ENCODE results near the gene SPTLC2.
A peak's percentile ranks its signal among the peaks of the same experiment; 100 is the strongest.
"Not testable (repeated sequence)": the region's sequence is repeated elsewhere in the genome, so short reads cannot be mapped to it uniquely, and the experiment has no call there.

SPTLC2 gene

DNA sequence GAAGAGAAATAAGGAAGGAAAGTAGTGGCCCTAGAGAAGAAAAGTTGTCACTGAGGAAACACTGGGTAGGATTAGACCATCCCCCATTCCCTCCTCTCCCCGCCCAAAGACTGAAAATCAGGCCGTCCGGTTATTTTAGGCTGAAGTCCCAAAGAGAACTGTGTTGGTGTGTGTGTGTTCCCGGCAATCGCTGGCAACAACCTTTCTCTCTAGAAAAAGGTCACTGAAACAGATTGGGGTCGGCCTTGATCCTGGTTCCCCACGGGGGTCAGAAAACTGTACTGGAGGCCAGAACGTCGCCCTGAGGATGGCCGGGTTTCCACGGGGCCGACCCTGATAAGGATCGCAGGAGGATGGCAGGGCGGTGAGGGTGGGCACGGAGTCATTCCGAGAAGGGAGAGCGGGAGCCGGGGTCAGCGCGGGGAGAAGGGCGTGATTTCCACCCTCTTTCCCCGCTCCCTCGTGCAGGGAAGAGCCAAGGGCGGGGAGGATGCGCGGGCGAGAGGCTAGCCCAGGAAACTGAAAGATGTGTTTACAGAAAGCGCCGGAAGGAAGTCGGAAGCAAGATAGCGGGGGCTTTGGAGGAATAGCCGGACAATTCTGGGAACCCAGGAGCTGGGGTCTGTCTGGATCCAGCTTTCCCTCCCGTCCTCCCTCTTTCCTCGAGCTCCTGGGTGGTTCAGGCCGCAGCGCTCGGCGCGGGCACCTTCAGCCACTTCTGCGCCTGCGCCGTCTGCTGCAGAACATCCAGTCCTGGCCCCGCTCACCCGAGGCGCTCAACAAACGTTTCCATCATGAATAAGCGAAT is 25.3 kb upstream of the SPTLC2 start:
- Mint-ChIP-seq H3K27ac (peak overlapping the region; percentile 78), H3K4me3 (peak overlapping the region; percentile 95), H3K9me3 (peaks cover 1% of the 10 kb centered on the region), H3K4me1 (peaks cover 12% of the 10 kb centered on the region), H3K27me3 (no peaks in the 10 kb centered on the region), H3K36me3 (no peaks in the 10 kb centered on the region)
- DNase-seq (ENCODE audit: low spot score in 2 of 2) = peak; percentile 42 to 47
- peak; percentile 77 for ATAC-seq (ENCODE audit: low read depth)

DNA sequence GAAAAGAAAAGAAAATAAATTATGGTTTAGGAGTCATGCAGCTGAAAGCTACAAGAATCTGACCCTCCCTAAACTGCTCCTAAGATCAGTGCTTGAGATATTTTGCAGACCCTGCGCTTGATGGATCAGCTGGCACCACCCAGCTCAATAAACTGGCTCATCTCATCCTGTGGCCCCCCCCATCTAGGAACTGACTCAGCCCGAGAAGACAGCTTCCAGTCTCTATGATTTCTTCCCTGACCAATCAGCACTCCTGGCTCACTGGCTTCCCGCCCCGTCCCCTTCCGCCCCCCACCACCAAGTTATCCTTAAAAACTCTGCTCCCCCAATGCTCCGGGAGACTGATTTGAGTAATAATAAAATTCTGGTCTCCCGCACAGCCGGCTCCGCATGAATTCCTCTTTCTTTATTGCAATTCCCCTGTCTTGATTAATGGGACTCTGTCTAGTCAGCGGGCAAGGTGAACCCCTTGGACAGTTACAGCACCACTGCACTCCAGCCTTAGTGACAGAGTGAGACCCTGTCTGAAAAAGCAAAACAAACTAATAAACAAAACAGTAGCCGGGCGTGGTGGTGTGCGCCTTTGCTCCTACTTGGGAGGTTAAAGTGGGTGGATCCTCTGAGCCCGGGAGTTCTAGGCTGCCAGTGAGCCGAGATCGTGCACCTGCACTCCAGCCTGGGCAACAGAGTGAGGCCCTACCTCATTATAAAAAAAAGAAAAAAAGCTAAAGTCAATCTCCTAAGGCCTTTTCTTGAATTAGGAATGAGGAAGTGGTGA is 24.5 kb upstream of the SPTLC2 start:
- Mint-ChIP-seq H3K27me3 (no peaks in the 10 kb centered on the region), H3K27ac (peak overlapping the region; percentile 78), H3K36me3 (no peaks in the 10 kb centered on the region), H3K9me3 (no peaks in the 10 kb centered on the region), H3K4me3 (peak overlapping the region; percentile 95), H3K4me1 (peaks cover 12% of the 10 kb centered on the region)
- ATAC-seq (ENCODE audit: low read depth) (no peak), DNase-seq (ENCODE audit: low spot score in 2 of 2) (no peak)

GRCh38 chr14:77638771-77639171 is 22.3 kb upstream of the SPTLC2 start:
- Mint-ChIP-seq H3K27me3 (no peaks in the 10 kb centered on the region), H3K27ac (no peak overlapping the region), H3K36me3 (no peaks in the 10 kb centered on the region), H3K4me3 (no peak overlapping the region), H3K4me1 (peaks cover 12% of the 10 kb centered on the region), H3K9me3 (no peaks in the 10 kb centered on the region)
- no peak for ATAC-seq (ENCODE audit: low read depth)
- DNase-seq (ENCODE audit: low spot score in 2 of 2) = no peak

DNA sequence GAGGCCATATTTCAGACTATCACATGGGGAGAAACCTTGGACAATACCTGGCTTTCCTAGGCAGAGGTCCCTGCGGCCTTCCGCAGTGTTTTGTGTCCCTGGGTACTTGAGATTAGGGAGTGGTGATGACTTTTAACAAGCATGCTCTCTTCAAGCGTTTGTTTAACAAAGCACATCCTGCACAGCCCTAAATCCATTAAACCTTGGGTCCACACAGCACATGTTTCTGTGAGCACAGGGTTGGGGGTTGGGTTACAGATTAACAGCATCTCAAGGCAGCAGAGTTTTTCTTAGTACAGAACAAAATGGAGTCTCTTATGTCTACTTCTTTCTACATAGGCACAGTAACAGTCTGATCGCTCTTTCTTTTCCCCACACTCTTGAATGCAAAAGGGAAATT is 19.4 kb upstream of the SPTLC2 start:
- not testable (repeated sequence) for H3K36me3 Mint-ChIP-seq; H3K27me3 Mint-ChIP-seq; H3K27ac Mint-ChIP-seq; H3K4me3 Mint-ChIP-seq; H3K4me1 Mint-ChIP-seq; H3K9me3 Mint-ChIP-seq; DNase-seq (ENCODE audit: low spot score in 2 of 2); ATAC-seq (ENCODE audit: low read depth)

- H3K4me3 Mint-ChIP-seq; H3K36me3 Mint-ChIP-seq; DNase-seq (ENCODE audit: low spot score in 2 of 2); H3K27me3 Mint-ChIP-seq; H3K9me3 Mint-ChIP-seq; ATAC-seq (ENCODE audit: low read depth); H3K4me1 Mint-ChIP-seq; H3K27ac Mint-ChIP-seq: not testable (repeated sequence)
These were observed 19.0 kb upstream of the SPTLC2 start for GRCh38 chr14:77635466-77635865.

DNA sequence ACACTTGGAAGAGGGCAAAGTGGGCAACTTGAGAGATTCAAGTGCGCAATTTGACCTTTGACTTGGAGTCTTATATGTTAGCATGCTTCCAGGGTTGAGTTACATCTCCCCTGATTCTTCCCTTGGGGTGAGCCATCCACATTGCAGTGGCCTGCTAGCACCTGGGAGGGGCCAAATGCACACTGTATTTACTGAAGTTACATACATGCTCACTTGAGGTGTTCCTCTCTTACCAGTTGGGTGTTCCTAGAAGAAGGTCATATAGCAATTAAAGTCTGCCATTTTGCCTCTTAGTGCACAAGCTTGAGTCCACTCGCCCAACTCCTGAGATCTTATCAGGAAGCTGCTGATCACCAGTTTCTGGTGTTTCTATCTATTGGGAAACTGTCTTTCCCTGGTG is 13.7 kb upstream of the SPTLC2 start:
- Mint-ChIP-seq H3K36me3 (peaks cover 4% of the 10 kb centered on the region), H3K27ac (no peak overlapping the region), H3K4me3 (no peak overlapping the region), H3K4me1 (no peaks in the 10 kb centered on the region), H3K27me3 (no peaks in the 10 kb centered on the region), H3K9me3 (peaks cover 6% of the 10 kb centered on the region)
- DNase-seq (ENCODE audit: low spot score in 2 of 2) (no peak), ATAC-seq (ENCODE audit: low read depth) (no peak)

DNA sequence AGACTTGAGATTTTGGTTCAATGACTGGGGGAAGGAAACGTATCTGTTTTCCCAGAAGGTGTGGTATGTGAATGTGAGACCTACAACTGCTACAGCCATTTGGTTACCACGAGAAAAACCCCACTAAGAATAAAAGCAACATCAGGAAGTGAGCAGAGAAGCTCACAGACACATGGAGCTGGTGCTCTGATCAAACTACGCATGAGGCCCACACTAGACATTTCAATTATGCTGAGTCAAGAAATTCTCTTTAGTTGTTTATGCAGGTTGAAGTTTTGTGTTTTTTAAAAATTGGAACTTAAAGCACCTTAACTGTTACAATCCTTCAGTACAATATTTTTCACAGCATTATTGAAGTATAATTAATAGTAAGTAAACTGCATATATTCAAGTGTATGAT is 8.9 kb upstream of the SPTLC2 start:
- DNase-seq (ENCODE audit: low spot score in 2 of 2) = no peak
- Mint-ChIP-seq H3K4me3 (no peak overlapping the region), H3K4me1 (no peaks in the 10 kb centered on the region), H3K27ac (no peak overlapping the region), H3K36me3 (peaks cover 4% of the 10 kb centered on the region), H3K27me3 (no peaks in the 10 kb centered on the region), H3K9me3 (peaks cover 6% of the 10 kb centered on the region)
- no peak for ATAC-seq (ENCODE audit: low read depth)

- no peak overlapping the region for H3K27ac Mint-ChIP-seq
- ATAC-seq (ENCODE audit: low read depth) = no peak
- no peaks in the 10 kb centered on the region for H3K36me3 Mint-ChIP-seq
- no peak for DNase-seq (ENCODE audit: low spot score in 2 of 2)
- no peaks in the 10 kb centered on the region for H3K9me3 Mint-ChIP-seq
- no peak overlapping the region for H3K4me3 Mint-ChIP-seq
- H3K4me1 Mint-ChIP-seq = no peaks in the 10 kb centered on the region
- H3K27me3 Mint-ChIP-seq = no peaks in the 10 kb centered on the region
These were observed 6.8 kb upstream of the SPTLC2 start for GRCh38 chr14:77623201-77623600.

GRCh38 chr14:77622366-77622961 is 6.0 kb upstream of the SPTLC2 start:
- no peak overlapping the region for H3K4me3 Mint-ChIP-seq
- ATAC-seq (ENCODE audit: low read depth) (no peak), DNase-seq (ENCODE audit: low spot score in 2 of 2) (no peak)
- H3K9me3 Mint-ChIP-seq = no peaks in the 10 kb centered on the region
- H3K27ac Mint-ChIP-seq = no peak overlapping the region
- H3K4me1 Mint-ChIP-seq = no peaks in the 10 kb centered on the region
- H3K27me3 Mint-ChIP-seq = no peaks in the 10 kb centered on the region
- no peaks in the 10 kb centered on the region for H3K36me3 Mint-ChIP-seq

GRCh38 chr14:77620222-77620870 is 3.9 kb upstream of the SPTLC2 start:
- no peak for ATAC-seq (ENCODE audit: low read depth)
- Mint-ChIP-seq H3K4me1 (peaks cover 4% of the 10 kb centered on the region), H3K4me3 (no peak overlapping the region), H3K27ac (no peak overlapping the region), H3K27me3 (no peaks in the 10 kb centered on the region), H3K9me3 (no peaks in the 10 kb centered on the region), H3K36me3 (no peaks in the 10 kb centered on the region)
- DNase-seq (ENCODE audit: low spot score in 2 of 2) = no peak

GRCh38 chr14:77618381-77618970 is 2.0 kb upstream of the SPTLC2 start:
- H3K27me3 Mint-ChIP-seq = no peaks in the 10 kb centered on the region
- H3K4me1 Mint-ChIP-seq = peaks cover 9% of the 10 kb centered on the region
- DNase-seq (ENCODE audit: low spot score in 2 of 2) (no peak), ATAC-seq (ENCODE audit: low read depth) (no peak)
- H3K9me3 Mint-ChIP-seq = no peaks in the 10 kb centered on the region
- H3K36me3 Mint-ChIP-seq = peaks cover 3% of the 10 kb centered on the region
- H3K4me3 Mint-ChIP-seq = no peak overlapping the region
- H3K27ac Mint-ChIP-seq = no peak overlapping the region

GRCh38 chr14:77616133-77616453 is 344 bp downstream of the SPTLC2 start:
- Mint-ChIP-seq H3K4me1 (peaks cover 18% of the 10 kb centered on the region), H3K27me3 (no peaks in the 10 kb centered on the region), H3K27ac (peak overlapping the region; percentile 62), H3K36me3 (peaks cover 3% of the 10 kb centered on the region), H3K4me3 (peak overlapping the region; percentile 94), H3K9me3 (no peaks in the 10 kb centered on the region)
- ATAC-seq (ENCODE audit: low read depth) (no peak), DNase-seq (ENCODE audit: low spot score in 2 of 2) (no peak)

- DNase-seq (ENCODE audit: low spot score in 2 of 2) = peak in 1 of 2 donors; percentile 29
- peak overlapping the region; percentile 62 for H3K27ac Mint-ChIP-seq
- H3K36me3 Mint-ChIP-seq = peaks cover 3% of the 10 kb centered on the region
- H3K9me3 Mint-ChIP-seq = no peaks in the 10 kb centered on the region
- ATAC-seq (ENCODE audit: low read depth) = no peak
- no peaks in the 10 kb centered on the region for H3K27me3 Mint-ChIP-seq
- peak overlapping the region; percentile 90 for H3K4me3 Mint-ChIP-seq
- H3K4me1 Mint-ChIP-seq = peaks cover 18% of the 10 kb centered on the region
These were observed 890 bp downstream of the SPTLC2 start for GRCh38 chr14:77615361-77616132.
